Keratinocyte (primary cell): ENCODE data around the gene EVL. TPM values are rescaled to one million over a fixed set of nuclear protein-coding genes. Genes with fewer than 3 reads are reported as not detected.
A peak's percentile ranks its signal among the peaks of the same experiment; 100 is the strongest.

Experiments used
- DNase-seq: peaks from one replicate; pipeline ENCODE4 v3.0.0-alpha.2; 2011; ENCODE audit warnings: low read depth, missing footprints, low spot score
- FAIRE-seq: peaks from 2 replicates; lab custom pipeline; 2011; peaks lifted over from hg19 to GRCh38; lab: Jason Lieb, UNC
- H2AFZ ChIP-seq: 2 replicates; pipeline ENCODE4 v1.6.0; 2012; ENCODE audit warnings: low read length, control low read depth, inconsistent platforms; ENCODE audit not compliant: control insufficient read depth
- H3K27ac ChIP-seq: 2 replicates; pipeline ENCODE4 v1.5.1; 2011; ENCODE audit warnings: low read length; ENCODE audit not compliant: control insufficient read depth, insufficient read depth
- H3K27me3 ChIP-seq: 3 replicates; pipeline ENCODE4 v1.6.0; 2011; ENCODE audit warnings: low read length; ENCODE audit not compliant: control insufficient read depth, insufficient read depth; ENCODE audit errors: extremely low read depth
- H3K36me3 ChIP-seq, 2 experiments: 2 replicates in 1 of 2; 3 replicates in 1 of 2; pipeline ENCODE4 v1.5.1; 2011; ENCODE audit warnings: low read length in 2 of 2, mild to moderate bottlenecking in 1 of 2; ENCODE audit not compliant: control insufficient read depth in 2 of 2, insufficient read depth in 2 of 2; ENCODE audit errors: extremely low read depth in 1 of 2
- H3K4me1 ChIP-seq: 3 replicates; pipeline ENCODE4 v1.5.1; 2011; ENCODE audit warnings: low read length; ENCODE audit not compliant: control insufficient read depth, insufficient read depth; ENCODE audit errors: extremely low read depth
- H3K4me2 ChIP-seq: 3 replicates; pipeline ENCODE4 v1.6.0; 2011; ENCODE audit warnings: low read depth, low read length; ENCODE audit not compliant: control insufficient read depth, insufficient read depth; ENCODE audit errors: extremely low read depth
- H3K4me3 ChIP-seq, 3 experiments: fragments of 200-600 bp in 1 of 3; sonication (generic) in 1 of 3; 2 replicates in 2 of 3; 3 replicates in 1 of 3; pipeline ENCODE4 v1.5.1; 2011 to 2016; ENCODE audit warnings: low read length in 3 of 3, mild to moderate bottlenecking in 3 of 3, control low read depth in 2 of 3, inconsistent platforms in 1 of 3, low read depth in 1 of 3, mixed read lengths in 1 of 3, mixed run types in 1 of 3, moderate library complexity in 1 of 3; ENCODE audit not compliant: control insufficient read depth in 2 of 3, insufficient read depth in 2 of 3; ENCODE audit errors: extremely low read depth in 1 of 3
- H3K79me2 ChIP-seq: 2 replicates; pipeline ENCODE4 v1.6.0; 2012; ENCODE audit warnings: low read length; ENCODE audit not compliant: control insufficient read depth, insufficient read depth
- H3K9ac ChIP-seq: 3 replicates; pipeline ENCODE4 v1.6.0; 2011; ENCODE audit warnings: low read length; ENCODE audit not compliant: control insufficient read depth, insufficient read depth; ENCODE audit errors: extremely low read depth
- H3K9me1 ChIP-seq: 3 replicates; pipeline ENCODE4 v1.6.0; 2011; ENCODE audit warnings: low read length; ENCODE audit not compliant: control insufficient read depth, insufficient read depth; ENCODE audit errors: extremely low read depth
- H3K9me3 ChIP-seq: 2 replicates; pipeline ENCODE4 v1.5.1; 2012; ENCODE audit warnings: low read depth, low read length; ENCODE audit not compliant: control insufficient read depth
- H4K20me1 ChIP-seq: 3 replicates; pipeline ENCODE4 v1.6.0; 2011; ENCODE audit warnings: low read length; ENCODE audit not compliant: control insufficient read depth, insufficient read depth; ENCODE audit errors: extremely low read depth
- EZH2 ChIP-seq: IDR thresholded peaks from one replicate; pipeline ENCODE4 v1.6.1; 2012; ENCODE audit warnings: inconsistent platforms, mild to moderate bottlenecking, low read length, moderate library complexity
- dilution Hi-C: fragments of 300-500 bp; cut with MboI; formaldehyde crosslinking; loops from one replicate; pipeline ENCODE4 v1.7.0; 2020; ENCODE audit warnings: low sequenced_read_pairs; ENCODE audit not compliant: extremely low pct_ligation_motif_present
- polyA plus RNA-seq, 5 experiments: library from polyadenylated mRNA; depleted of rRNA in 3 of 5; stranded (reverse) in 3 of 5; stranded (forward) in 1 of 5; unstranded in 1 of 5; fragments of >200 nt; gene quantifications; 1 replicate in 1 of 5; 2 replicates in 3 of 5; 3 replicates in 1 of 5; pipeline versions ENCODE4 v1.2.1 to v1.2.3, GENCODE V29; 2011 to 2012; ENCODE audit warnings: missing spikeins in 2 of 5, low read depth in 1 of 5, low replicate concordance in 1 of 5
- TF ChIP-seq, protein P1 (sequence below), 3 experiments: IDR thresholded peaks in 1 of 3; conservative IDR thresholded peaks in 1 of 3; optimal IDR thresholded peaks in 1 of 3; 2 replicates in 2 of 3; 3 replicates in 1 of 3; pipeline versions ENCODE3 to v1.5.1; 2011; ENCODE audit warnings: low read length in 3 of 3, mild to moderate bottlenecking in 3 of 3, moderate library complexity in 2 of 3, control low read depth in 1 of 3, inconsistent platforms in 1 of 3; ENCODE audit not compliant: insufficient read depth in 2 of 3; ENCODE audit errors: extremely low read depth in 1 of 3

EVL gene
- polyA plus RNA-seq, 1 donor (not counting 4 experiments of a cell fraction or from before 2014, with no cell fraction given) = 12.0 TPM

- Histone ChIP-seq H3K27ac (peak overlapping the region; percentile 79), H3K9me3 (no peaks in the 10 kb centered on the region), H2AFZ (no peak overlapping the region), H3K4me2 (no peak overlapping the region), H3K4me3 (no peak overlapping the region), H3K9me1 (no peaks in the 10 kb centered on the region), H3K9ac (no peak overlapping the region), H3K79me2 (no peaks in the 10 kb centered on the region), H4K20me1 (no peaks in the 10 kb centered on the region), H3K4me1 (peaks cover 20% of the 10 kb centered on the region), H3K36me3 (no peaks in the 10 kb centered on the region), H3K27me3 (no peaks in the 10 kb centered on the region)
- FAIRE-seq = no peak
- dilution Hi-C loops = no loop called here
- DNase-seq = no peak
- no peak for TF ChIP-seq EZH2
- TF ChIP-seq, protein P1, sequence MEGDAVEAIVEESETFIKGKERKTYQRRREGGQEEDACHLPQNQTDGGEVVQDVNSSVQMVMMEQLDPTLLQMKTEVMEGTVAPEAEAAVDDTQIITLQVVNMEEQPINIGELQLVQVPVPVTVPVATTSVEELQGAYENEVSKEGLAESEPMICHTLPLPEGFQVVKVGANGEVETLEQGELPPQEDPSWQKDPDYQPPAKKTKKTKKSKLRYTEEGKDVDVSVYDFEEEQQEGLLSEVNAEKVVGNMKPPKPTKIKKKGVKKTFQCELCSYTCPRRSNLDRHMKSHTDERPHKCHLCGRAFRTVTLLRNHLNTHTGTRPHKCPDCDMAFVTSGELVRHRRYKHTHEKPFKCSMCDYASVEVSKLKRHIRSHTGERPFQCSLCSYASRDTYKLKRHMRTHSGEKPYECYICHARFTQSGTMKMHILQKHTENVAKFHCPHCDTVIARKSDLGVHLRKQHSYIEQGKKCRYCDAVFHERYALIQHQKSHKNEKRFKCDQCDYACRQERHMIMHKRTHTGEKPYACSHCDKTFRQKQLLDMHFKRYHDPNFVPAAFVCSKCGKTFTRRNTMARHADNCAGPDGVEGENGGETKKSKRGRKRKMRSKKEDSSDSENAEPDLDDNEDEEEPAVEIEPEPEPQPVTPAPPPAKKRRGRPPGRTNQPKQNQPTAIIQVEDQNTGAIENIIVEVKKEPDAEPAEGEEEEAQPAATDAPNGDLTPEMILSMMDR (optimal IDR thresholded peaks at IDR 0.05 in 1 of 3, IDR thresholded peaks at IDR 0.05 in 1 of 3, conservative IDR thresholded peaks at IDR 0.05 in 1 of 3; ENCODE audit: extremely low read depth in 1 of 3, insufficient read depth in 2 of 3, low read length in 3 of 3) = no peak
Measured at GRCh38 chr14:100067481-100067880, 2.3 kb downstream of the EVL start.

DNA sequence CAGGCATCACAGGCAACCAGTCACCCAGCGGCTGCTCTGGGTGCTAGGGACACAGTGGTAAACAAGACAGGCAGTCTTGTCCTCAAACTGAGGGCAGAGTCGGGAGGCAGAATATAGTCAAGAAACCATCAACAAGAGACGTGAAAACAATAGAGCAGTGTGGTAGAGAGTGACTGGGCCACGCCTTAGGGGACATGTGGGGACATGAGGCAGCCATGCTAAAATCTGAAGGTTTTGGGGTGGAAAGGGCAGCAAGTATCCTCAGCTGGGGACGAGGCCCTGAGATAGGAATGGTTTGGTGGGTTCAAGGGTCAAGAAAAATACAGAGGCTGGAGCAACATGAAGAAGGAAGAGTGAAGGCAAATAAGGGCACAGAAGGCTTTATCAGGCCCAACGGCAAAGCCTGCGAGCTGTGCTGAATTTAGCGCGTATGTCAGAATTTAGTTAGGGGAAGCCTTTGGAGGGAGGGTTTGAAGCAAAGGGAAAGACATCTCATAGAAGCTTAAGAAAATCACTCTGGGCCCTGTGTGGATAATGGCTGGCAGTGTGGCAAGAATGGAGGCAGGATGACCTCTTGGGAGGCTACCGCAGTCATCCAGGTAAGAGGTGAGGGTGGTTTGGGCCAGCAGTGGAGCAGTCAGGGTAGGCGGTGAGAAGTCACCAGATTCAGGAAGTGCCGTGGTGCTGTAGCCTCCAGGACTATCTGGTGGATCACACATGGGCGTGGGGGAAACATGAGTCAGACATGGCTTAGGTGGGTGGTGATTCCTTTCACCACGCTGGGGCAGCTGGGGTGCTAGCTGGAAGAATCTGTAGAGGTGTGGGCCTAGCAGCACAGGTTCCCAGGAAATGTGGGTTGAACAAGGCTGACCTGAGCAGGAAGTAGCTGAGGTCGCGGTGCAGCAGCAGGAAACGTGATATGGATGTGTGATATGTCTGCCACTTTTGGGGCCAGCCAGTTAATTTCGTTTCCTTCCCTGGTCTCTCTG lies 3.0 kb downstream of the EVL start:
- H3K79me2 ChIP-seq = no peaks in the 10 kb centered on the region
- H3K9me1 ChIP-seq = no peaks in the 10 kb centered on the region
- peaks cover 28% of the 10 kb centered on the region for H3K4me1 ChIP-seq
- no peaks in the 10 kb centered on the region for H4K20me1 ChIP-seq
- H2AFZ ChIP-seq = peak overlapping the region; percentile 89
- H3K4me2 ChIP-seq = peak overlapping the region; percentile 61
- DNase-seq = peak; percentile 54
- no peaks in the 10 kb centered on the region for H3K9me3 ChIP-seq
- peak overlapping the region; percentile 6 for H3K9ac ChIP-seq
- peak; percentile 84 for FAIRE-seq
- H3K4me3 ChIP-seq = no peak overlapping the region
- H3K36me3 ChIP-seq = no peaks in the 10 kb centered on the region
- H3K27ac ChIP-seq = peak overlapping the region; percentile 79
- dilution Hi-C loops = no loop called here
- TF ChIP-seq, protein P1 (optimal IDR thresholded peaks at IDR 0.05 in 1 of 3, IDR thresholded peaks at IDR 0.05 in 1 of 3, conservative IDR thresholded peaks at IDR 0.05 in 1 of 3; ENCODE audit: extremely low read depth in 1 of 3, insufficient read depth in 2 of 3, low read length in 3 of 3) = no peak
- no peak for TF ChIP-seq EZH2
- no peaks in the 10 kb centered on the region for H3K27me3 ChIP-seq
